Liver (tissue), 9 donors: Measurements from ENCODE around the gene EXO1. TPM values are rescaled to one million over a fixed set of nuclear protein-coding genes. Genes with fewer than 3 reads are reported as not detected.

Experiments used
- DNase-seq: peaks from one replicate; pipeline ENCODE4 v3.0.0-alpha.2; 2017; ENCODE audit warnings: low spot score
- H3K27ac ChIP-seq, 2 donors: one replicate each; pipeline ENCODE4 v1.7.0; 2013; ENCODE audit warnings: inconsistent platforms in 2 of 2, low read length in 2 of 2, control low read depth in 1 of 2, low read depth in 1 of 2, mild to moderate bottlenecking in 1 of 2
- H3K27me3 ChIP-seq, 4 donors: one replicate each; pipeline versions ENCODE4 v1.6.1 to v1.7.0; 2013; ENCODE audit warnings: low read length in 3 of 4, inconsistent platforms in 1 of 4, mild to moderate bottlenecking in 1 of 4, moderate library complexity in 1 of 4; ENCODE audit not compliant: control insufficient read depth in 4 of 4, insufficient read depth in 4 of 4
- H3K36me3 ChIP-seq, 4 donors: one replicate each; pipeline versions ENCODE4 v1.6.1 to v1.7.0; 2013; ENCODE audit warnings: low read length in 3 of 4, mild to moderate bottlenecking in 3 of 4, low read depth in 1 of 4, moderate library complexity in 1 of 4; ENCODE audit not compliant: control insufficient read depth in 4 of 4, insufficient read depth in 3 of 4
- H3K4me1 ChIP-seq, 4 donors: one replicate each; pipeline versions ENCODE4 v1.6.1 to v1.7.0; 2013; ENCODE audit warnings: low read length in 3 of 4, mild to moderate bottlenecking in 3 of 4, moderate library complexity in 1 of 4; ENCODE audit not compliant: control insufficient read depth in 4 of 4, insufficient read depth in 4 of 4
- H3K4me3 ChIP-seq, 3 donors: one replicate each; pipeline versions ENCODE4 v1.6.1 to v1.7.0; 2013; ENCODE audit warnings: low read length in 3 of 3, control low read depth in 1 of 3, low read depth in 1 of 3, mild to moderate bottlenecking in 1 of 3
- H3K9ac ChIP-seq, 2 donors: one replicate each; pipeline ENCODE4 v1.7.0; 2013; ENCODE audit warnings: low read length in 2 of 2, mild to moderate bottlenecking in 2 of 2, moderate library complexity in 2 of 2, control low read depth in 1 of 2, low read depth in 1 of 2
- H3K9me3 ChIP-seq, 4 donors: one replicate each; pipeline versions ENCODE4 v1.6.1 to v1.7.0; 2013; ENCODE audit warnings: low read length in 3 of 4; ENCODE audit not compliant: control insufficient read depth in 4 of 4
- ATF3 ChIP-seq: IDR thresholded peaks from 2 replicates; pipeline ENCODE4 v1.6.1; 2016; ENCODE audit warnings: antibody characterized with exemption
- CTCF ChIP-seq: fragments of 150-350 bp; IDR thresholded peaks from 2 replicates; pipeline ENCODE4 v1.5.1; 2017; ENCODE audit warnings: improper control_type of control experiment, low read depth, low read length; ENCODE audit not compliant: missing input control
- EGR1 ChIP-seq, 2 donors: IDR thresholded peaks; 2 replicates each; pipeline ENCODE4 v1.6.1; 2016 to 2018; ENCODE audit warnings: antibody characterized with exemption in 2 of 2, low read depth in 2 of 2
- FOXA1 ChIP-seq: IDR thresholded peaks from 2 replicates; pipeline ENCODE4 v1.6.1; 2016; ENCODE audit warnings: antibody characterized with exemption
- FOXA2 ChIP-seq: IDR thresholded peaks from 2 replicates; pipeline ENCODE4 v1.6.1; 2016; ENCODE audit warnings: antibody characterized with exemption
- HNF4A ChIP-seq, 2 donors: conservative IDR thresholded peaks; 2 replicates each; pipeline ENCODE4 v1.6.1; 2016; ENCODE audit warnings: antibody characterized with exemption in 2 of 2, mild to moderate bottlenecking in 2 of 2
- HNF4G ChIP-seq: IDR thresholded peaks from 2 replicates; pipeline ENCODE4 v1.6.1; 2016; ENCODE audit warnings: antibody characterized with exemption
- JUND ChIP-seq, 2 donors: IDR thresholded peaks; 2 replicates each; pipeline ENCODE4 v1.6.1; 2016; ENCODE audit warnings: antibody characterized with exemption in 2 of 2
- RAD21 ChIP-seq, 2 donors: IDR thresholded peaks; 2 replicates each; pipeline ENCODE4 v1.6.1; 2016; ENCODE audit warnings: antibody characterized with exemption in 2 of 2, mild to moderate bottlenecking in 2 of 2
- REST ChIP-seq: IDR thresholded peaks from 2 replicates; pipeline ENCODE4 v1.6.1; 2016; ENCODE audit warnings: antibody characterized with exemption, mild to moderate bottlenecking
- RXRA ChIP-seq, 2 donors: IDR thresholded peaks; 2 replicates each; pipeline ENCODE4 v1.6.1; 2017 to 2018; ENCODE audit warnings: antibody characterized with exemption in 2 of 2, mild to moderate bottlenecking in 1 of 2
- YY1 ChIP-seq: IDR thresholded peaks from 2 replicates; pipeline ENCODE4 v1.6.1; 2016; ENCODE audit warnings: antibody characterized with exemption, mild to moderate bottlenecking
- ZBTB33 ChIP-seq: IDR thresholded peaks from 2 replicates; pipeline ENCODE4 v1.6.1; 2016; ENCODE audit warnings: antibody characterized with exemption
- WGBS: extraction: QIAGEN DNeasy Blood & Tissue Kit; methylation state at CpG from one replicate; pipeline ENCODE4 v1.1.7; 2013; 5-methylcytosine and 5-hydroxymethylcytosine counted together
- polyA plus RNA-seq, 2 donors: library from polyadenylated mRNA; stranded (reverse) in 1 of 2; unstranded in 1 of 2; fragments of 200-250 nt in 1 of 2; fragments of >200 nt in 1 of 2; fragmentation: Nextera tagmentation in 1 of 2; extraction: Ambion mirVana in 1 of 2; gene quantifications; one replicate each; pipeline versions ENCODE4 v1.2.1 to v1.2.3, GENCODE V29; 2013 to 2015
- total RNA-seq, 2 donors: library from RNA; depleted of rRNA; stranded (reverse); fragments of >200 nt; gene quantifications; one replicate each; pipeline ENCODE4 v1.2.3, GENCODE V29; 2014
- TF ChIP-seq, protein P1 (sequence below): IDR thresholded peaks from 2 replicates; pipeline ENCODE4 v1.6.1; 2016; ENCODE audit warnings: antibody characterized with exemption
- donor health status: healthy.
- donor health status: healthy.
- donor health status: healthy.
- donor health status: healthy.
- donor health status: healthy.

EXO1 gene
- total and polyA plus RNA-seq, 4 donors: 0.25 to 16.2 (median 0.48) TPM

DNA sequence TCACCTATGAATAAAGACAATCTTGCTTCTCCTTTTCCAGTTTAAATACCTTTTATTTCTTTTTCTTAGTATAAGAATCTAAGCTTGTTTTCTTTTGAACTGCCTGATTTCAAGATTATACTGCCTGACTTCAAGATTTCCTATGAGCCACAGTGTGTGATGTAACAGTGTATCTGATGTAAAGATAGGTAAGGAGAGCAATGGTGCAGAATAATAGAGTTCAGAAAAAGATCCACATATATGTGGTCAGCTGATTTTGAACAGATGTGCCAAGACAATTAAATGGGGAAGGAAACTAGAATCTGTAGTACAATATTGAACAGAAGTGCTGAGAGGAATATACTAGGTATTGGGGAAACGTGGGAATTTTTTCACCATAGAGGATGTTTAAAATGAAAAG lies 21.0 kb downstream of the EXO1 start:
- WGBS: 84% methylated on average over 1 of the region's 1 CpG

GRCh38 chr1:241870336-241870735 lies 22.3 kb downstream of the EXO1 start:
- H3K36me3 ChIP-seq: no peaks in the 10 kb centered on the region
- H3K27ac ChIP-seq: no peak overlapping the region
- no peaks in the 10 kb centered on the region for H3K4me1 ChIP-seq
- H3K4me3 ChIP-seq: no peak overlapping the region
- H3K9me3 ChIP-seq: no peaks in the 10 kb centered on the region
- DNase-seq: no peak
- H3K9ac ChIP-seq: no peak overlapping the region
- H3K27me3 ChIP-seq: no peaks in the 10 kb centered on the region
- TF ChIP-seq CTCF (no peak), YY1 (no peak), JUND (IDR thresholded peaks at IDR 0.05) (no peak), FOXA1 (no peak), ATF3 (no peak), HNF4G (no peak), EGR1 (IDR thresholded peaks at IDR 0.05; ENCODE audit: low read depth in 2 of 2) (no peak), RXRA (IDR thresholded peaks at IDR 0.05) (no peak), ZBTB33 (no peak), REST (no peak)

More for the DNA sequence above, 21.0 kb downstream of the EXO1 start:
- H3K9ac ChIP-seq: no peak overlapping the region
- no peaks in the 10 kb centered on the region for H3K27me3 ChIP-seq
- H3K4me3 ChIP-seq: no peak overlapping the region
- H3K4me1 ChIP-seq: no peaks in the 10 kb centered on the region
- no peak overlapping the region for H3K27ac ChIP-seq
- no peaks in the 10 kb centered on the region for H3K36me3 ChIP-seq
- H3K9me3 ChIP-seq: no peaks in the 10 kb centered on the region
- no peak for DNase-seq
- TF ChIP-seq HNF4A (conservative IDR thresholded peaks at IDR 0.05) (no peak), JUND (IDR thresholded peaks at IDR 0.05) (no peak), FOXA1 (no peak), ATF3 (no peak), RAD21 (IDR thresholded peaks at IDR 0.05) (no peak), FOXA2 (no peak)
- TF ChIP-seq, protein P1, sequence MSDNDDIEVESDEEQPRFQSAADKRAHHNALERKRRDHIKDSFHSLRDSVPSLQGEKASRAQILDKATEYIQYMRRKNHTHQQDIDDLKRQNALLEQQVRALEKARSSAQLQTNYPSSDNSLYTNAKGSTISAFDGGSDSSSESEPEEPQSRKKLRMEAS: no peak
